Measurements from ENCODE around the gene MAD1L1.

The MAD1L1 gene

DNA sequence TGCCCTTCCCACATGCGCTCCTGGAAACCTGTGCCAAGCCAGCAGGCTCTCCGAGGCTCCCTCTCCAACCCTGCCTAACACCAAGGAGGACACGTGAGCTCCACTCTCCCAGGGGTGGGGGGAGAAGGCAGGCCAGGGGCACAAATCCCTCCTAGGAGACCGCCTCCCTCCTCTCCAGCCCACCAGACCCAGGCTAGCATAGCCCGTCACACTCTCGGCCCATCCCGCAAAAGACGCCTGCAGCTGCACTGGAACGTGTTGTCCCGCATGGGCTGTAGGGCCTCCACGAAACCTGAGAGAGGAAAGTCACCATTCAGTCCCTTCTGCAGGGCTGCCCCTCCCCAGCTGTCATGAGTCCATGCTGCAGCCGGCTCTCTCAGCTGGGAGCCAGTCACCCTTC lies 126.3 kb downstream of the MAD1L1 start:
- in situ Hi-C loops (cut with HindIII; ENCODE audit: low sequenced_read_pairs) = no loop called here
- DNase-seq (ENCODE audit: low read depth, low spot score) = no peak
- TF ChIP-seq, protein P1, sequence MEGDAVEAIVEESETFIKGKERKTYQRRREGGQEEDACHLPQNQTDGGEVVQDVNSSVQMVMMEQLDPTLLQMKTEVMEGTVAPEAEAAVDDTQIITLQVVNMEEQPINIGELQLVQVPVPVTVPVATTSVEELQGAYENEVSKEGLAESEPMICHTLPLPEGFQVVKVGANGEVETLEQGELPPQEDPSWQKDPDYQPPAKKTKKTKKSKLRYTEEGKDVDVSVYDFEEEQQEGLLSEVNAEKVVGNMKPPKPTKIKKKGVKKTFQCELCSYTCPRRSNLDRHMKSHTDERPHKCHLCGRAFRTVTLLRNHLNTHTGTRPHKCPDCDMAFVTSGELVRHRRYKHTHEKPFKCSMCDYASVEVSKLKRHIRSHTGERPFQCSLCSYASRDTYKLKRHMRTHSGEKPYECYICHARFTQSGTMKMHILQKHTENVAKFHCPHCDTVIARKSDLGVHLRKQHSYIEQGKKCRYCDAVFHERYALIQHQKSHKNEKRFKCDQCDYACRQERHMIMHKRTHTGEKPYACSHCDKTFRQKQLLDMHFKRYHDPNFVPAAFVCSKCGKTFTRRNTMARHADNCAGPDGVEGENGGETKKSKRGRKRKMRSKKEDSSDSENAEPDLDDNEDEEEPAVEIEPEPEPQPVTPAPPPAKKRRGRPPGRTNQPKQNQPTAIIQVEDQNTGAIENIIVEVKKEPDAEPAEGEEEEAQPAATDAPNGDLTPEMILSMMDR (IDR thresholded peaks at IDR 0.05; ENCODE audit: low read depth, low read length) = no peak
- no peak overlapping the region for H3K4me3 ChIP-seq (ENCODE audit: low read depth, low read length)

DNA sequence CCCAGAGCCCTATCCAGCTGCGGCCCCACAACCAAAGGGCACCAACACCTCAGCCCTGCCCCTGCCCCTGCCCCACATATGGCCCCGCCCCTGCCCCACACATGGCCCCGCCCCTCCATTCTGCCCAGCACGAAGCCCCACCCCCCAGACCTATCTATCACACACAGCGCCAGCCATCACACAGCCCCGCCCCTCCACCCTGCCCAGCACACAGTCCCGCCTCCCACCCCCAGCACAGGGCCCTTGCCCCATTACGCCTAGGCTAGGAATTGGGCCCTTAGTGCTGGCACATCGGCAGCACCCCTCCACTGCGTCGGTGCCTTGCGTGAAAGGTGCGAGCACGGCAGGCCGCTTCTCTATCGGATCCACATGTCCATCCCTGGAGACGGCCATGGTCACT lies 126.8 kb downstream of the MAD1L1 start:
- H3K4me3 ChIP-seq (ENCODE audit: low read depth, low read length) = no peak overlapping the region
- TF ChIP-seq, protein P1 (IDR thresholded peaks at IDR 0.05; ENCODE audit: low read depth, low read length) = no peak
- DNase-seq (ENCODE audit: low read depth, low spot score) = no peak
- in situ Hi-C loops (cut with HindIII; ENCODE audit: low sequenced_read_pairs) = no loop called here

DNA sequence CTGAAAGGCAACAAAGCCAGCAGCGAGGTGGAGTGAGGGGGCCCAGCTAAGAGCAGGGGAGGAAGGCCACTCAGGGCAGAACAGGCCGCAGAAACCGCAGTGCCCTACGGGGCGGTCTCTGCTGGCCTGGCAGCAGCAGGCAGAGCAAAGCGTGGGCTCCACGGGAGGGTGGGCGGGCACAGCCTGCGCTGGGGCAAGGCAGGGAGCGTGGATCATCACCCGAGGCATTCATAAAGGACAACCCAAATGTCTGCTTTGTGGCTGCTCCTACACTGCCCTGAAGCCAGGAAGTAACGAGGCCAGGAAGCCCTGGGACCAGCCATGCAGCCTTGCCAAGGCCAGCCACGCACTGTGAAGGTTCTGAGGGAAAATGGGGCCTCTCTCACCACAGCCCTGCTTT lies 127.5 kb downstream of the MAD1L1 start:
- DNase-seq (ENCODE audit: low read depth, low spot score) = no peak
- TF ChIP-seq, protein P1 (IDR thresholded peaks at IDR 0.05; ENCODE audit: low read depth, low read length) = no peak
- H3K4me3 ChIP-seq (ENCODE audit: low read depth, low read length) = no peak overlapping the region
- in situ Hi-C loops (cut with HindIII; ENCODE audit: low sequenced_read_pairs) = no loop called here

DNA sequence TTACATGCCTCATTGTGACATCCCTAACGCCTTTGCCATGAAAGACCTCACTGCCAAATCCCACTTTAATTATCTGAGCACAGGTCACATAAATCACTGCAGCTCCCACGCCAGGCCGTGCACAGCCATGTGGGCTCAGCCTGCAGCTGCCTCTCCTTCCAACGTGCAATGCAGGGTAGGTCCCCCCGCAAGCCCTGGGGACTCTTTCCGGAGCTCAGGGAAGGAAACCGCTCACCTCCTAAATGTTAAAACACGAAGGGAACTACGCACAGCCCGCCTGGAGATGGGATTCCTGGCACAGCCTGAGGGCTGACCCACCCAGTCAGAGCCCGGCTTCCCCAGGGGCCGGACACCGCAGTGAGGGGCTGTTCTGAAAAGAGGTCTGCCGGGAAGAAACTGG lies 128.0 kb downstream of the MAD1L1 start:
- peak; percentile 21 for DNase-seq (ENCODE audit: low read depth, low spot score)
- in situ Hi-C loops (cut with HindIII; ENCODE audit: low sequenced_read_pairs) = no loop called here
- H3K4me3 ChIP-seq (ENCODE audit: low read depth, low read length) = no peak overlapping the region
- TF ChIP-seq, protein P1 (IDR thresholded peaks at IDR 0.05; ENCODE audit: low read depth, low read length) = no peak

- TF ChIP-seq, protein P1 (IDR thresholded peaks at IDR 0.05; ENCODE audit: low read depth, low read length) = peak; percentile 76
- H3K4me3 ChIP-seq (ENCODE audit: low read depth, low read length) = no peak overlapping the region
- peak; percentile 91 for DNase-seq (ENCODE audit: low read depth, low spot score)
- in situ Hi-C loops (cut with HindIII; ENCODE audit: low sequenced_read_pairs) = no loop called here
Observed at GRCh38 chr7:2104107-2104710, 128.5 kb downstream of the MAD1L1 start.

DNA sequence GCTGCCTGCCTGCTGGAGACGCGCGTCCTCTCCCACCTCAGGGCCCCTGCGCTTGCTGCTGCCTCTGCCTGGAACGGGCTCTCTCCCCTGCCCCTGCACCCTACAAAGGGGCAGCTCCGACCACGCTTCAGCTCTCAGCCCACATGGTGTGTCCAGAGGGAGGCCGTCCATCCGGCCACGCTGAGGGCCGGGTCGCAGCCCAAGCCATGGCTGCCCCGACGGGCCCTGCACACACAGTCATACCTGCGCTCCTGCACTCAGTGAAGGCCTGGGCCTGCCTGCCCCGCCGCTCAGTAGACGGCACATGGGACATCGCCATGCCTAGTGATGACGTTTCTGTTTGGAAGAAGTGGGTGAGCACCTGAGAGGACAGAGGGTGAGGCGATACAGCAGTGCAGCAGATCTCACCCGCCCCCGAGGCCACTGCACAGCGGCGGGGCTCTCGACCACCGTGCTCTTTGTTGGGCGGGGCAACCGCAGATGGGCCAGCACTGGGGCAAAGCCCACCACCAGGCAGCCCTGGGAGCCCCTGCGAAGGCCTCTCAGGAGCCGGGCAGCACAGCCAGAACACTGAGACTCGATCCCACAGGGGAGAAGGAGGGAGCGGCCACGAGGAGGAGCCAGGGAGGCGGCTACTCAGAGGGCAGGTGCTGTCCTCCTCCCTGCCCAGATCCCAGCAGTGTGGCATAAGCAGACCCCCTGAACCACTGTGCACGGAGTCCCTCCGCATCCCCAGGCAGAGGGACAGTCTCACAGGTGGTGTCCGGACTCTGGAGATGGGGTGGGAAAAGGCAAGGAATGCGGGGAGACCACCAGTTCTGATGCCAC lies 129.5 kb downstream of the MAD1L1 start:
- no peak for DNase-seq (ENCODE audit: low read depth, low spot score)
- in situ Hi-C loops (cut with HindIII; ENCODE audit: low sequenced_read_pairs) = no loop called here
- no peak overlapping the region for H3K4me3 ChIP-seq (ENCODE audit: low read depth, low read length)
- TF ChIP-seq, protein P1 (IDR thresholded peaks at IDR 0.05; ENCODE audit: low read depth, low read length) = peak; percentile 21
